NCI-H2196 treated with DMSO at 0.1 percent for 48 hours (cell line): ENCODE measurements around the gene TOLLIP.

Experiments
- DNase-seq: peaks from one replicate; lab custom pipeline; 2025; ENCODE audit not compliant: unreplicated experiment; lab: John Stamatoyannopoulos, UW

TOLLIP gene

DNA sequence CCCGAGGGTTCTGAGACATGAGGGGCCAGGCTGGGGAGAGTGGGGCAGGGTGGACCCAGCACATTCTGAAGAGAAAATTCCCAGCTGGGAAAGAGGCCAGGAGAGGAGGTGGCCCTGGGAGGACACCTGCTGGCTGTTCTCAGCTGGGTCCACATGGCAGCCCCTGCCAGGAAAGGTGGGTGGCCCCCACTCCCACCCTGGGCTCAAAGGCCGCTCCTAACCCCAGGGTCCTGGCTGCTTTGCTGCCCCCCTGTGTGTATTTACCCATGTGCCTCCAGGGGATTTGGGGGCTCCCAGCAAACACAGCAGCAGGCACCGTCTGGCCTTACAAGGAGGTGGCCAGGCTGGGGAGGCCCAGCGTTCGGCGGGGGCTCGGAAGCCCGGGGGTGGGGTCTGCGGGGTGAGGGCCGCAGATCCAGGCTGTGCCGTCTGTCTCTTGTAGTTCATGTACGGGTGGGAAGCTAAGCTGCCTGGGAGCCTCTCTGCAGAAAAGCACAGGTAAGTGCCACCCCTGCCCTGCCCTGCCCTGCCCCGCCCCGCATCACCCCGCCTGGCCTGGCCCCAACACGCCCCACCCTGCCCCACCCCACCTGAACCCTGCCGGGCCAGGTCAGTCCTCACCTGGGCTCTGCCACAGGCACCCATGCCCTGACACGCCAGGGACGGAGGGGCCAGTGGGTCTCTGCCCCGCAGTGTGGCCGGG is 75.9 kb downstream of the TOLLIP start:
- DNase-seq: no peak

DNA sequence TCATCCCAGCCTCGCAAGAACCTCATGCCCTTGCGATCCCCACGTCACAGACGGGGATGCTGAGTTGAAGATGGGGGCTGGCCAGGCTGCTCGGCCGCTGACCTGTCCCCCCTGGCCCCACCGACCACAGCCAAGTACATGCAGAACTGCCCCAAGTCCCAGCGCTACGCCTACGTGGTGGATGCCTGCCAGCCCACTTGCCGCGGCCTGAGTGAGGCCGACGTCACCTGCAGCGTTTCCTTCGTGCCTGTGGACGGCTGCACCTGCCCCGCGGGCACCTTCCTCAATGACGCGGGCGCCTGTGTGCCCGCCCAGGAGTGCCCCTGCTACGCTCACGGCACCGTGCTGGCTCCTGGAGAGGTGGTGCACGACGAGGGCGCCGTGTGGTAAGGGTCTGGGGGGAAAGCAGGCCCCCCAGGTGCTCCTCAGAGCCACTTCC is 76.5 kb downstream of the TOLLIP start:
- no peak for DNase-seq

GRCh38 chr11:1232021-1232882 is 77.2 kb downstream of the TOLLIP start:
- DNase-seq: no peak

DNA sequence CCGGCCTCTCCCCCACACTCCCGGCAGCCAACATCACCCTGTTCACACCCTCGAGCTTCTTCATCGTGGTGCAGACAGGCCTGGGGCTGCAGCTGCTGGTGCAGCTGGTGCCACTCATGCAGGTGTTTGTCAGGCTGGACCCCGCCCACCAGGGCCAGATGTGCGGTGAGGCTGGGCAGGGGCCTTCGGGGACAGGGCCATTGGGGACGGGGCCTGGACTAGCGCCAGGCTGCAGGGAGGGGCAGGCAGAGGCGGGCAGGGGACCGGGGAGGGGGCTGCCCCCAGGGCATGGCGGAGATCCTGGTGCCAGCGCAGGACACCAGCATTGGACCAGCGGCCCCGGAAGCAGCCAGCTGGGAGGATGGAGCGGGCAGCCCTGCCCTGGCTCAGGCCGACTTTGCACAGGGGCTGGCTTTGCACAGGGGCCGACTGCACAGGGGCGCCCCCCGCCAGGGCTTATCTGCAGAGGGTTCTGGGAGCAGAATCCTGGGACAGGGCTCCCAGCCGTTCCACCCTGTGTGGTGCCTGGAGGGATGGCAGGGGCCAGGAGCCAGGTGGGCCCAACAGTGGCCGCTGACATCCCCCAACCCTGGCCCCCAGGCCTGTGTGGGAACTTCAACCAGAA is 77.9 kb downstream of the TOLLIP start:
- no peak for DNase-seq

DNA sequence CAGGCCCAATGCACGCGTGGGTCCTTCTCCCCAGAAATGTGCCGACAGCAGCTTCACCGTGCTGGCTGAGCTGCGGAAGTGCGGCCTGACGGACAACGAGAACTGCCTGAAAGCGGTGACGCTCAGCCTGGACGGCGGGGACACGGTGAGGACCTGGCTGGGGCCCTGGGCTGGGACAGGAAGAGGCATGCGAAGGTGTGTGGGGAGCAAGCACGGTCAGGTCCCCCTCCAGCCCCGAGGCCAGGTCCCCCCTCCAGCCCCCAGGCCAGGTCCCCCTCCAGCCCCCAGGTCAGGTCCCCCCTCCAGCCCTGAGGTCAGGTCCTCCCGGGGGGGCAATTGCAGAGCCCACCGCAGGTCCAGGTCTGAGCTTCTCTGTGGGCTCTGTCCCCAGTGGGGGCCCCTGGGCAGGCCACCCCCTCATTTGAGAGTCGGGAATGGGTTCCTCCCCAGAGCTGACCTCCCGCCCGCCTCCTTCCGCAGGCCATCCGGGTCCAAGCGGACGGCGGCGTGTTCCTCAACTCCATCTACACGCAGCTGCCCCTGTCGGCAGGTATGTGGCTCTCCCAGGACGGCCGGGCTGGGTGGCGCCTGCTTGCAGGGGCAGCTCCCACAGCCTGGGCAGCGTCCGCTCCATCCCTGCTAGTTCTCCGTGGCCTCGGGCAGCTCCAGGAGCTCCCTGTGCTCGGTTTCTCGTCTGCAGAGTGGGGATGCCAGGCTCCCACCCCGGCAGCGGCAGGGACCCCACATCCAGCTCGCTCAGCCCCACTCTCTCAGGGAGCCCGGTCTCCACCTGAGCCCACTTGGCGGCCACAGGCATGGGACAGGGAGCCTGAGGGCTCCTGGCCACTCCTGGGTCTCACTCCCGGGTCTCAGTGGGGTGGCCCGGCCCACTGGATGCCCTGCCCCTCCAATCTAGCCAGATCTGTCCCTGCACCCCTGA is 78.7 kb downstream of the TOLLIP start:
- no peak for DNase-seq

DNA sequence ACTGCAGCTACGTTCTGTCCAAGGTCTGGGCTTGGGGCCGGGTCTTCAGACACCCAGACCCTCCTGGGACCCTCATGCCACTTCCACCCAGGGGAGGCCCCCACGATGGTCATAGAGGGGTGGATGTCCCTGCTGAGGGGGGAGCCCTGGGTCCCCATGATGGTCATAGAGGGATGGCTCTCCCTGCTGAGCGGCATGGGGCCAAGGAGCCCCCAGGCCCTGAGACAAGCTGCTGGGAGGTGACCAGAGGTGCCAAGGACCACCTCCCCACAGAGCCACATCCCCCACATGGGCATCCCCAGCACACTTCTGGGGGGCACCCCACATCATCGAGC is 79.3 kb downstream of the TOLLIP start:
- no peak for DNase-seq

DNA sequence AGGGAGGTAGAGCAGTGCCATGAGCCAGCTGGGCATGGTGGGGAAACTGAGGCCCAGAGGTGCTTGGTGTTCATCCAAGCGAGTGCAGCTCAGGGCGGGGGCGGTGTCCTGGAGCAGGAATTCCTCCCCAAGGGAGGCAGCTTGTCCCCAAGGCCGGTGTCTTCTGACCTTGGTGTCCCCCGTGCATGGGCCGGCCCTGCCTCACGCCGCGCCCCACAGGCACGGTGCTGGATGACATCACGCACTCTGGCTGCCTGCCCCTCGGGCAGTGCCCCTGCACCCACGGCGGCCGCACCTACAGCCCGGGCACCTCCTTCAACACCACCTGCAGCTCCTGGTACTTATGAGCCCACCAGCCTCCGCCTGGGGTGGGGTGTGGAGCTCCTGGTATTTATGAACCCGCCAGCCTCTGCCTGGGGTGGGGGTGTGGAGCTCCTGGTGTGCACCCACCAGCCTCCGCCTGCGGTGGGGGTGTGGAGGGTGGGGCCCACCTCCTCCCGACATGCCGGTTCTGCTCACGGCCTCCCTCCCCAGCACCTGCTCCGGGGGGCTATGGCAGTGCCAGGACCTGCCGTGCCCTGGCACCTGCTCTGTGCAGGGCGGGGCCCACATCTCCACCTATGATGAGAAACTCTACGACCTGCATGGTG is 79.8 kb downstream of the TOLLIP start:
- no peak for DNase-seq

- DNase-seq: no peak
Measured at GRCh38 chr11:1228921-1229451, 80.4 kb downstream of the TOLLIP start.

DNA sequence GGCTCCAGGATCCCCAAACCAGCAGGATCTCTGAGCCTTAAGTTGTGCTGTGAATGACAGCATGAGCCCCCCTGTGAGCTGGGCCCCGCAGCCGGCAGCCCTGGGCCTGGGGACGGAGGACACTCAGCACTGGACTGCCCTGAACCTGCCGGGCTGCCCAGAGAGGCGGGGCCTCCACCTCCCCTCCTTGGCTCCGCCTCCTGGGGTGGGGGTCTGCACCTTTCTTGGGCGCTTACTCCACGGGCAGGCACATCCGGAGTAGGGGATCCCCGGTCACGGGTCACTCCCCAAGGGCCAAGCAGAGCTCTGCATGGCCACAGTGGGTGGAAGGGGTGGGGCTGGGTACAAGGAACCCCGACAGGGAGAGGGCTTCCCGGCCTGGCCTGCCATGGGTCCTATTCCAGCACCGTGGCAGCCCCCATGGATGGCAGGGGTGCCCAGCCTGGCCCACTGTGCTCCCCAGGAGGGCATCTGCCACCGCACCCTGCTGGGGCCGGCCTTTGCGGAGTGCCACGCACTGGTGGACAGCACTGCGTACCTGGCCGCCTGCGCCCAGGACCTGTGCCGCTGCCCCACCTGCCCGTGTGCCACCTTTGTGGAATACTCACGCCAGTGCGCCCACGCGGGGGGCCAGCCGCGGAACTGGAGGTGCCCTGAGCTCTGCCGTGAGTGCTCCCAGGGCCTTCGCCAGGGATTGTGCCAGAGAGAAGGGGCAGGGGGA is 81.2 kb downstream of the TOLLIP start:
- no peak for DNase-seq

- DNase-seq: no peak
Measured at GRCh38 chr11:1227551-1228100, 81.8 kb downstream of the TOLLIP start.

- DNase-seq: no peak
Measured at GRCh38 chr11:1226986-1227550, 82.4 kb downstream of the TOLLIP start.

DNA sequence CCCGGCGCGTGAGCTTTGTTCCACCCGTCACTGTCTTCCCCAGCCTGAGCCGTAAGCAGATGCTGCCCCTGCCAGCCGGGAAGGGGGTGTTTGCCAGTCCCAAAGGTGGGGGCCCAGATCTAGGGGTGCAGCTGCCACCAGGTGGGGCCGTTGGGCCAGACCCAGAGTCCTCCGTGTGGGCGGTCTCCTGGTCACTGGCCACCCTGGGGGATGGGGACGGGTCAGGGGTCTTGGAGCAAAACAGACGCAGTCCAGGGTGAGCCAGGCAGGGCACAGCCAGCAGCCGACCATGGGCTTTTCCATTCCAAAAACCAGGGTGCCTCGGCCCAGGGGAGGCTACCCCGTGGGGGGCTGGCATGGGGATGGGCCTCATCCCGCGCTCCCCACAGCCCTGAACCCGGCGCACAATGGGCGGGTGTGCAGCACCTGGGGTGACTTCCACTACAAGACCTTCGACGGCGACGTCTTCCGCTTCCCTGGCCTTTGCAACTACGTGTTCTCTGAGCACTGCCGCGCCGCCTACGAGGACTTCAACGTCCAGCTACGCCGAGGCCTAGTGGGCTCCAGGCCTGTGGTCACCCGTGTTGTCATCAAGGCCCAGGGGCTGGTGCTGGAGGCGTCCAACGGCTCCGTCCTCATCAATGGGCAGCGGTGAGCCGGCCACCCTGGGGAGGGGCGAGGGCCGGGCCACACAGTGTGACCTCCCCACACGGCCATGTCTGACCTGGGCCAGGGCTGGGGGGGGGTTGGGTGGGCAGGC is 83.0 kb downstream of the TOLLIP start:
- DNase-seq: no peak

- no peak for DNase-seq
Measured at GRCh38 chr11:1225386-1226225, 83.8 kb downstream of the TOLLIP start.

DNA sequence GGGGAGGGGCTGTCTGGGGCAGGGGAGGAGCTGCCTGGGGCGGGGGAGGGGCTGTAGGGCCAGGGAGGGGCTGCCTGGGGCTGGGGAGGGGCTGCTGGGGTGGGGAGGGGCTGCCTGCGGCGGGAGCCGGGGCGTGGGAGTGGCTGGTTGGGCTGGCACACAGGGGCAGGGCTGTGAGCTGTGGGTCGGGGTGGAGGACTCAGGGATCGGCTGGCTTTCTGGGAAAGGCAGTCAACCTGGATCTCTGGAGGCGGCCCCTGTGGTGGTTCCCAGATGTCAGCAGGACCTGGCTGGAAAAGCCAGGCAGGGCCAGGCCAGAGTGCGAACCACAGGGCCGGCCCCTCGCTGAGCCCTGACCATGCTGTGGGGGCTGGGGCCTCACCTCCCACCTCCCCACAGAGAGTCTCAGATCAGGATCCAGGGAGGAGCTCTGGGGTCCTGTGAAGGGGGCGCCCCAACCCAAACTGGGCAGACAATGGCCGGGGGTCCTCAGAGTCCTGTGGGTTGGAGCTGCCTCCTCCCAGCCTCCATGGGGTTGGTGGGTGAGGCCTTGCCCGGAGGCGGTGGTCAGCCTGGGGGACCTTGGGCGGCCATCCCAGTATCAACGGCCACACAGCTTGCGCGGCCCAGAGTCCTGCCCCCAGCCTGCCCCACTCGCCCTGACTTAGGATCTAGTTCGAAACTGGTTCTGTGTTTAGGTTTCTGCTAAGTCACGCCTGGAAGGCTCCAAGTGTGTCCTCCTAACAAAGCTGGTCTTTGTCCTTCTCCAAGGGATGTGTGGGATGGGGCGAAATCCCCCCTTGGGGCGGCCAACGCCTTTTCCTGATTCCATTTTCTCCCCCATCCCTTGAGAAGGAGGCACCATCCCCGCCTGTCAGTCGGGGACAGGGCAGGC is 84.7 kb downstream of the TOLLIP start:
- DNase-seq: no peak
